HCT116 (cell line): ENCODE measurements around the gene MBD6.

Experiments used
- POLR2AphosphoS5 ChIP-seq: IDR thresholded peaks from 2 replicates; pipeline ENCODE4 v1.6.1; 2011; ENCODE audit warnings: mild to moderate bottlenecking, low read depth, low read length, moderate library complexity
- RAD21 ChIP-seq: IDR thresholded peaks from 2 replicates; pipeline ENCODE4 v1.6.1; 2012; ENCODE audit warnings: low read depth, mild to moderate bottlenecking
- TF ChIP-seq, protein P1 (sequence below), 3 experiments: fragments of 200-600 bp in 1 of 3; sonication (generic) in 1 of 3; IDR thresholded peaks in 2 of 3; conservative IDR thresholded peaks in 1 of 3; 2 replicates each; pipeline ENCODE4 v1.5.1; 2012 to 2017; ENCODE audit warnings: low read depth in 2 of 3, low read length in 2 of 3, antibody characterized with exemption in 1 of 3, borderline replicate concordance in 1 of 3, control low read depth in 1 of 3, mild to moderate bottlenecking in 1 of 3, mixed read lengths in 1 of 3, mixed run types in 1 of 3, moderate library complexity in 1 of 3; ENCODE audit not compliant: insufficient read depth in 1 of 3

DNA sequence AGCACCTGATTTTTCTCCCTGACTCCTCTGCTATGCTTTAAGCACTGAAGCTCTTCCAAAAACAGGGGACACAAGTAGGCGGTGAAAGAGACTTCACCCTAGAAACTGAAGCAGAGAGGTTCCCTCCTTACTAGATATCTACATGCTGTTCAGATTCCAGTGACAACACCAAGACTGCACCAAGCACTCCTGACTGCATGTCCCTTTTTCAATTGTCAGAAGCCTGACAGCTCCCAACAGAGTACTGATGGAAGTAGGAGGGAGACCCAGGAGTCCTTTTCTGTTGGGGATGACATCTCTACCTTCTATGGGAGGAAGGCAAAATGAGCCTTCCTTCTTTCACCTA lies 13.9 kb downstream of the MBD6 start:
- TF ChIP-seq, protein P1, sequence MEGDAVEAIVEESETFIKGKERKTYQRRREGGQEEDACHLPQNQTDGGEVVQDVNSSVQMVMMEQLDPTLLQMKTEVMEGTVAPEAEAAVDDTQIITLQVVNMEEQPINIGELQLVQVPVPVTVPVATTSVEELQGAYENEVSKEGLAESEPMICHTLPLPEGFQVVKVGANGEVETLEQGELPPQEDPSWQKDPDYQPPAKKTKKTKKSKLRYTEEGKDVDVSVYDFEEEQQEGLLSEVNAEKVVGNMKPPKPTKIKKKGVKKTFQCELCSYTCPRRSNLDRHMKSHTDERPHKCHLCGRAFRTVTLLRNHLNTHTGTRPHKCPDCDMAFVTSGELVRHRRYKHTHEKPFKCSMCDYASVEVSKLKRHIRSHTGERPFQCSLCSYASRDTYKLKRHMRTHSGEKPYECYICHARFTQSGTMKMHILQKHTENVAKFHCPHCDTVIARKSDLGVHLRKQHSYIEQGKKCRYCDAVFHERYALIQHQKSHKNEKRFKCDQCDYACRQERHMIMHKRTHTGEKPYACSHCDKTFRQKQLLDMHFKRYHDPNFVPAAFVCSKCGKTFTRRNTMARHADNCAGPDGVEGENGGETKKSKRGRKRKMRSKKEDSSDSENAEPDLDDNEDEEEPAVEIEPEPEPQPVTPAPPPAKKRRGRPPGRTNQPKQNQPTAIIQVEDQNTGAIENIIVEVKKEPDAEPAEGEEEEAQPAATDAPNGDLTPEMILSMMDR (IDR thresholded peaks at IDR 0.05 in 2 of 3, conservative IDR thresholded peaks at IDR 0.05 in 1 of 3; ENCODE audit: borderline replicate concordance in 1 of 3, insufficient read depth in 1 of 3, low read depth in 2 of 3, low read length in 2 of 3), result no peak
- TF ChIP-seq RAD21, result no peak
- TF ChIP-seq POLR2AphosphoS5, result no peak
